HEK293T (cell line): ENCODE data around the gene ATP10A.

Experiments
- BHLHE40 ChIP-seq: fragments of 450-650 bp; IDR thresholded peaks from 2 replicates; pipeline ENCODE4 v1.6.1; 2016; ENCODE audit warnings: mild to moderate bottlenecking, moderate library complexity, borderline replicate concordance
- ELF4 ChIP-seq: fragments of 450-650 bp; IDR thresholded peaks from 2 replicates; pipeline ENCODE4 v1.6.1; 2017; ENCODE audit warnings: antibody characterized with exemption
- FOXM1 ChIP-seq: fragments of 450-650 bp; IDR thresholded peaks from 2 replicates; pipeline ENCODE4 v1.6.1; 2017; ENCODE audit warnings: mild to moderate bottlenecking, borderline replicate concordance
- PKNOX1 ChIP-seq: fragments of 450-650 bp; IDR thresholded peaks from 2 replicates; pipeline ENCODE4 v1.6.1; 2016
- SP1 ChIP-seq: fragments of 450-650 bp; IDR thresholded peaks from 2 replicates; pipeline ENCODE4 v1.6.1; 2017
- SUZ12 ChIP-seq: fragments of 450-650 bp; IDR thresholded peaks from 2 replicates; pipeline ENCODE4 v1.6.1; 2016; ENCODE audit warnings: mild to moderate bottlenecking
- TARDBP ChIP-seq: fragments of 450-650 bp; IDR thresholded peaks from 2 replicates; pipeline ENCODE4 v1.6.1; 2016

DNA sequence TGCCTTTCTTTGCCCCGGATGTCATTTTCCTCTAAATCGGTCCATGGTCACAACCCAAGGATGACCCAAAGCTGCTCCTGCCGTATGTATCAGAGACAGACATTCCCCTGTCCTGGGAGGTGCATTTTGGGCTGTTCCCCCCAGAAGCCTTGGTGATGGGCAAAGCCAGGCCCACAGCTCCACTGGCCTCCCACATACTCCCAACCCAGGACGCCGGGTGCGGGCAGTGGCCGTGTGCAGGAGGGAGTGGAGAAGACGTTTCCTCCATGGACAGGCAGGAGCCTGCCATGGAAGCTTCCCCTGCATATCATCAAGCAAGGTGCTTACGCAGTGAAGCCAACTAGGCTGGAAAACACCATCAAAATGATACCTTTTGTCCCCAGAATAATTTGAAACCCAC lies 175.0 kb downstream of the ATP10A start:
- TF ChIP-seq PKNOX1 (no peak), ELF4 (no peak), SUZ12 (no peak), FOXM1 (no peak), TARDBP (no peak), BHLHE40 (no peak), SP1 (no peak)
